ENCODE data around the gene CLEC16A. TPM values are rescaled to one million over a fixed set of nuclear protein-coding genes. Genes with fewer than 3 reads are reported as not detected.

Gene CLEC16A
- total and polyA plus RNA-seq, 2 experiments from 2014 or later = 9.9 to 24.1 TPM

GRCh38 chr16:11090232-11090631 lies 145.9 kb downstream of the CLEC16A start:
- no peak overlapping the region for H3K4me3 Mint-ChIP-seq
- ATAC-seq (no peak), DNase-seq (ENCODE audit: low spot score) (no peak)
- no peaks in the 10 kb centered on the region for H3K27me3 ChIP-seq (ENCODE audit: insufficient read depth)
- no peak for TF ChIP-seq ETS1 (IDR thresholded peaks at IDR 0.05)
- no peak for TF ChIP-seq ZNF462 (CRISPR knock-in tag; IDR thresholded peaks at IDR 0.05)
- TF ChIP-seq CREB1 (CRISPR knock-in tag; IDR thresholded peaks at IDR 0.05; ENCODE audit: low read depth) = no peak
- no peak for TF ChIP-seq CTCF (conservative IDR thresholded peaks at IDR 0.05; ENCODE audit: low read depth in 2 of 2)
- TF ChIP-seq ZNF114 (CRISPR knock-in tag; IDR thresholded peaks at IDR 0.05) = no peak
- no peak for TF ChIP-seq POLR2AphosphoS5 (IDR thresholded peaks at IDR 0.05; ENCODE audit: low read depth)
- TF ChIP-seq JUNB (IDR thresholded peaks at IDR 0.05; ENCODE audit: unreplicated experiment) = no peak
- no peak for TF ChIP-seq ZNF331 (CRISPR knock-in tag; IDR thresholded peaks at IDR 0.05; ENCODE audit: low read depth)
- no peak for TF ChIP-seq STAT1 (IDR thresholded peaks at IDR 0.05; ENCODE audit: unreplicated experiment)
- no peak for TF ChIP-seq REST (IDR thresholded peaks at IDR 0.05; ENCODE audit: unreplicated experiment)
- TF ChIP-seq EZH2 (IDR thresholded peaks at IDR 0.05; ENCODE audit: low read depth, unreplicated experiment) = no peak
- no peak for TF ChIP-seq EZH2phosphoT487 (IDR thresholded peaks at IDR 0.05; ENCODE audit: unreplicated experiment)
- TF ChIP-seq NANOG (IDR thresholded peaks at IDR 0.05; ENCODE audit: borderline replicate concordance) = no peak
- no peaks in the 10 kb centered on the region for H3K4me1 ChIP-seq (ENCODE audit: insufficient read depth)
- peaks cover 9% of the 10 kb centered on the region for H3K27me3 Mint-ChIP-seq (ENCODE audit: insufficient read depth, low read depth, poor library complexity)
- no peaks in the 10 kb centered on the region for H3K79me2 ChIP-seq (replicated peaks; ENCODE audit: insufficient read depth)
- no peak overlapping the region for H3K4me2 ChIP-seq
- H3K36me3 Mint-ChIP-seq (ENCODE audit: low read depth) = no peaks in the 10 kb centered on the region; the same call in 2 of the 3 replicates
- H3F3A ChIP-seq (replicated peaks; ENCODE audit: low read depth) = no peaks in the 10 kb centered on the region
- no peak overlapping the region for H3K4me3 ChIP-seq
- no peak overlapping the region for H3K27ac Mint-ChIP-seq
- H3K4me1 Mint-ChIP-seq = peaks cover 11% of the 10 kb centered on the region
- H3K9me2 ChIP-seq (ENCODE audit: insufficient read depth) = no peaks in the 10 kb centered on the region
- no peaks in the 10 kb centered on the region for H3K9me3 Mint-ChIP-seq
- H3K36me3 ChIP-seq (ENCODE audit: insufficient read depth) = no peaks in the 10 kb centered on the region
- no peak overlapping the region for H2AFZ ChIP-seq
- H4K20me1 ChIP-seq (replicated peaks; ENCODE audit: insufficient read depth) = no peaks in the 10 kb centered on the region
- H3K27ac ChIP-seq (ENCODE audit: low read depth) = no peak overlapping the region

Data from GM23338 (cell line).